GM13977 (cell line): ENCODE data around the gene HSDL2.

Experiments
- DNase-seq: peaks from one replicate; pipeline ENCODE4 v3.0.0; 2012; ENCODE audit warnings: low spot score
- CTCF ChIP-seq: IDR thresholded peaks from 2 replicates; pipeline ENCODE4 v1.5.1; 2012; ENCODE audit warnings: mild to moderate bottlenecking, control low read depth; ENCODE audit not compliant: insufficient read depth; ENCODE audit errors: extremely low read depth, missing control alignments
- in situ Hi-C: fragments of 300-500 bp; cut with MboI; formaldehyde crosslinking; loops from one replicate; pipeline ENCODE4 v1.12.0; 2022; ENCODE audit warnings: low sequenced_read_pairs, low pct_unique_long_range_greater_than_20kb, mixed read lengths, inconsistent platforms; ENCODE audit not compliant: unreplicated experiment

HSDL2 gene

DNA sequence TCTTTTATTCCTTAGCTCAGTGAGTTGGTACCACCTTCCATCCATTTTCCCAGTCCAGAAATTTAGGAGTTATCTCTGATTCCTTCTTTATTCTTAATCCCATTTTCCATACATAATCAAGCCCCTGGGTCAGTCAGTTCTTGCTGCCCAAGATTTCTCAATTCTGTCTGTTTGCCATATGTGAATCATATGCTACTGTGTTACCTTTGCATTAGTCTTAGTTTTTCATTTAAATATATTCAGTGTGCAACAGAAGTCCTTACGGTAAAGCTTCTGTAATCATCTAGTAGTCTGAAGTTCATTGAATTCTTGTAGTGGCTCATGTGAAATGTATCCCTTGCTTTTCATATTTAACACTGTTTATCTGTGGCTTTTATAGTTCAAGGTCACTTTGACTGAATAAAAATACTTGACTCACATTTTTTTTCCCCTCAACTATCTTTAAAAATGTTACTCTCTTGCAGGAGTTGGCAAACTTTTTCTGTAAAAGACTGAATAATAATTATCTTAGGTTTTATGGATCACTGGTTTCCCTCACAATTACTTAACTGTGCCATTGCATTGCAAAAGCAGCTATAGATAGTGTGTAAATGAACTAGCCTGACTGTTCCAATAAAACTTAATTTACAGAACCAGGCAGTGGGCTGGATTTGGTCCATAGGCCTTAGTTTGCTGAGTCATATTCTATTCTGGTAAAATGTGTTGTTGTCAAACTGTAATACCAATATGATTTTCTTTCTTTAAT lies 113.7 kb downstream of the HSDL2 start:
- no peak for DNase-seq
- in situ Hi-C loops: no loop called here
- TF ChIP-seq CTCF: no peak

- no peak for TF ChIP-seq CTCF
- DNase-seq: no peak
- in situ Hi-C loops: no loop called here
Measured at GRCh38 chr9:112494153-112494552, 114.2 kb downstream of the HSDL2 start.

DNA sequence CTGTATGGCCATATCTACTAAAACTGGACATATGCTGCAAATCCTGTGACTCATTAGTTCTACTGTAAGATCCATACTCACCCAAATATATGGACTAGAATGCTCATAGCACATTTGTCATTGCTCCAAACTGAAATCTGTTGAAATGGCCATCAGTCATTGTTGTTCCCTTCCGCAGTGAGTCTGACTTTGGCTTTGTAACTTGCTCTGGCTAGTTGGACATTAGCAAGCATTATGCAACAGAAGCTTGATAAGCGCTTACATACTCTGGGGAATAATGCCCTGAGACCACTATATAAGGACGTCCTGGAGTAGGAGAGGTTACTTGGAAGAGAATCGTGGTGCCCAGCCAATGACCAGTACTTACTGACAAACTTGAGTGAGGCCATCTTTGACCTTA lies 115.7 kb downstream of the HSDL2 start:
- in situ Hi-C loops: no loop called here
- DNase-seq: no peak
- TF ChIP-seq CTCF: no peak

- no peak for DNase-seq
- in situ Hi-C loops: no loop called here
- no peak for TF ChIP-seq CTCF
Measured at GRCh38 chr9:112496074-112496722, 116.3 kb downstream of the HSDL2 start.

DNA sequence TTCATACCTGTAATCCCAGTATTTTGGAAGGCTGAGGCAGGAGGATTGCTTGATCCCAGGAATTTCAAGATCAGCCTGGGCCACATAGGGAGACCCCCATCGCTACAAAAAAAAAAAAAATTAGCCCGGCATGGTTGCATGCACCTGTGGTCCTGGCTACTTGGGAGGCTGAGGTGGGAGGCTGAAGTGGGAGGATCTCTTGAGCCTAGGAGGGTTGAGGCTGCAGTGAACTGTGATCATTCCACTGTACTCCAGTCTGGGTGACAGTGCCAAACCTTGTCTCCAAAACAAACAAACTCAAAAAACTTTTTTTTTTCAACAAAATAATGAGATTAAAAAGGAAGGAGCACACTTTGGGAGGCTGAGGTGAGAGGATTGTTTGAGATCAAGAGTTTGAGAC lies 120.9 kb downstream of the HSDL2 start:
- in situ Hi-C loops: no loop called here
- no peak for TF ChIP-seq CTCF
- DNase-seq: no peak

DNA sequence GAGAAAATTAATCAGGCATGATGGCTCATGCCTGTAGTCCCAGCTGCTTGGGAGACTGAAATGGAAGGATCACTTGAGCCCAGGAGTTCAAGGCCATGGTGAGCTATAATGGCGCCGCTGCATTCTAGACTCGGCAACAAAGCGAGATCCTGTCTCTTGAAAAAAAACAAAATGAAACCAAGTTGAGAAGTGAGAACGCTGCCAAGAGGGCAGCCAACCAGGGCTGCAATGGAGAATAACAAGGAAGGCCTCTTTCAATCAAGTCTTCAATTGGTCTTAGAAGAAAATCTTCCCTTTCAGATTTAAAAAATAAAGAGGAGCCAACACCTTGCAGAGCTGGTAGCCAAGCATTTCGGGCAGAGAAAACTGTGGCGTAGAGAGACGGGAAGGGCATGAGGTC lies 121.4 kb downstream of the HSDL2 start:
- in situ Hi-C loops: no loop called here
- TF ChIP-seq CTCF: no peak
- DNase-seq: no peak
